Measurements from ENCODE around the gene TUT1. TPM values are rescaled to one million over a fixed set of nuclear protein-coding genes. Genes with fewer than 3 reads are reported as not detected.

The TUT1 gene
- total RNA-seq, 2 experiments from 2014 or later: 22.2 to 25.0 TPM

DNA sequence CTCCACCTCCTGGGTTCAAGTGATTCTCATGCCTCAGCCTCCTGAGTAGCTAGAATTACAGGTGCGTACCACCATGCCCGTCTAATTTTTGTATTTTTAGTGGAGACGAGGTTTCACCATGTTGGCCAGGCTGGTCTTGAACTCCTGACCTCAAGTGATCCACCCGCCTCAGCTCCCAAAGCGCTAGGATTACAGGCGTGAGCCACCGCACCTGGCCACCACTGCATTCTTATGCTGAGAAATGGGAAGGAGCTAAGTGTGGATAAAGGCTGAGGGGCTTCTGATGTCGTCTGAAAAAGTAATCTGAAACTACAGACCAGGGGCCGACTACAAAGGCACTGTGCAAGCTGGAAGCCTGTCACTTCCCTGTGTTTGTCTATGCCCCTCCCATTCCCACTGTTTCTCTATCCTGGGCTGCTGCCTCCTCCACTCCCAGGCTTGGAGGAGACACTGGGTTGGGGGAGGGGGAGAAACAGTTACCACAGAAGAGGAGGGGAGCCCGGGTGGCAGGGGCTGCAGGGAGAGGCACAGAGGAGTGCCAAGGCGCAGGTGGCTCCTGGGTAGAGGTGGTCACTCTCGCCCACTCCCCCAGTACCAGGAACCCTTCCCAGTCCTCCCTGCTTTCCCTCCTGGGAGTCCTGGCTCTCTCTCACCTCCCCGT is 13.3 kb upstream of the TUT1 start:
- H3K4me3 Mint-ChIP-seq: no peak overlapping the region
- ChIA-PET CTCF (interaction anchor here (1.5 to 1.9 kb wide), 2 partner anchors 13 to 14 kb away, joined by 4 to 6 read pairs; partner anchors contain the start of gene TUT1), POLR2A (interaction anchor here (1.0 to 4.3 kb wide), 2 partner anchors 13 to 61 kb away, joined by 3 to 23 read pairs; partner anchors contain the start of genes C11orf98, CSKMT and TUT1)
- peaks cover 69% of the 10 kb centered on the region for H3K36me3 Mint-ChIP-seq (ENCODE audit: low read depth)
- ATAC-seq (no peak), DNase-seq (no peak)
- H3K27ac Mint-ChIP-seq: no peak overlapping the region
- no peaks in the 10 kb centered on the region for H3K27me3 Mint-ChIP-seq (ENCODE audit: low read depth)
- peaks cover 48% of the 10 kb centered on the region for H3K4me1 Mint-ChIP-seq (ENCODE audit: low read depth)
- no peaks in the 10 kb centered on the region for H3K9me3 Mint-ChIP-seq (ENCODE audit: insufficient read depth)

DNA sequence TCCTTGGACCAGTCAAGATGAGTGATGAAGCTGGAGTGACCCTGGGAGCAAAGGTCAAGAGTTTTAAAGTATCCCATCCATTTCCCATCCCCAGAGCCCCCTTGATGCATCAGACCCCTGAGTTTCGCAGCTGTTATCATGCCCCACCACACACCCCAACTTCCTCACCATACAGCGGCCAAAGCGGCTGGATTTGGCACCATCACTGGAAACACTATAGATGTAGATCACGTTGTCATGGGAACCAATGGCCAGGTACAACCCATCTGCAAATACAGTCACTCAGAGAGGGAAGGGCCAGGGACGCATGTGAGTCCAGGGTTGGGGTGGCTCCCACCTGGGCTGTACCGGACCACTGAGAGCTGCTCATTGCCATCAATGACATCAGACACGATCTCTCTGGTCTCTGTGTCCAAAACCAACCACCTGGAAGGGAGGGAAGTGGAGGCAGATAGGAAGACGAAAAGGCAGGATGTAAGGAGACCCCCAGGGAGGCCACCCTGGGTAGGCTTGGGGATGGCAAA is 12.5 kb upstream of the TUT1 start:
- no peaks in the 10 kb centered on the region for H3K9me3 Mint-ChIP-seq (ENCODE audit: insufficient read depth)
- DNase-seq: no peak
- ChIA-PET POLR2A (interaction anchor here (1.0 to 4.3 kb wide), 3 partner anchors 12 to 238 kb away, joined by 3 to 23 read pairs (median 6); partner anchors contain the start of genes C11orf98, CSKMT and TUT1), CTCF (interaction anchor here (1.0 to 1.9 kb wide), 3 partner anchors 11 to 15 kb away, joined by 3 to 6 read pairs (median 4); partner anchors contain the start of gene TUT1)
- H3K27ac Mint-ChIP-seq: peak overlapping the region; percentile 37
- H3K4me3 Mint-ChIP-seq: peak overlapping the region; percentile 34
- H3K36me3 Mint-ChIP-seq (ENCODE audit: low read depth): peaks cover 69% of the 10 kb centered on the region
- H3K4me1 Mint-ChIP-seq (ENCODE audit: low read depth): peaks cover 48% of the 10 kb centered on the region
- H3K27me3 Mint-ChIP-seq (ENCODE audit: low read depth): no peaks in the 10 kb centered on the region
- no peak for ATAC-seq

DNA sequence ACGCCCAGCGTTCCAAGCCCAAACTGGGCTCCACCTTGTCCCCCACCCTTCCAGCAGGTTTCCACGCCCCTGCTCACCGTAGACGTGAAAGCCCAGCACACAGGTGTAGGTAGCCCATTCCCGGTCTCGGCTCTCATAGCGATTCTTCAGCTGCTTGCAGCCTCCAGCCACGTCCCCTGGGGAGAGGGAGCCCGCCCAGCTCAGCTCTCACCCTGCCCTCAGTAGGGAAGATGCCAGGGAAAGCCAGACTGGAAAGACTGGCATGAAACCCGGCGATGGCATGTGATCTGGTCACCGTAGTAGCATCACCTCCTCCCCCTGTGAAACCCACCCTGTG is 11.7 kb upstream of the TUT1 start:
- CTCF ChIA-PET: interaction anchor here (1.0 to 1.9 kb wide), 3 partner anchors 10 to 16 kb away, joined by 3 to 6 read pairs (median 4); partner anchors contain the start of gene TUT1
- peaks cover 49% of the 10 kb centered on the region for H3K4me1 Mint-ChIP-seq (ENCODE audit: low read depth)
- no peak for DNase-seq

DNA sequence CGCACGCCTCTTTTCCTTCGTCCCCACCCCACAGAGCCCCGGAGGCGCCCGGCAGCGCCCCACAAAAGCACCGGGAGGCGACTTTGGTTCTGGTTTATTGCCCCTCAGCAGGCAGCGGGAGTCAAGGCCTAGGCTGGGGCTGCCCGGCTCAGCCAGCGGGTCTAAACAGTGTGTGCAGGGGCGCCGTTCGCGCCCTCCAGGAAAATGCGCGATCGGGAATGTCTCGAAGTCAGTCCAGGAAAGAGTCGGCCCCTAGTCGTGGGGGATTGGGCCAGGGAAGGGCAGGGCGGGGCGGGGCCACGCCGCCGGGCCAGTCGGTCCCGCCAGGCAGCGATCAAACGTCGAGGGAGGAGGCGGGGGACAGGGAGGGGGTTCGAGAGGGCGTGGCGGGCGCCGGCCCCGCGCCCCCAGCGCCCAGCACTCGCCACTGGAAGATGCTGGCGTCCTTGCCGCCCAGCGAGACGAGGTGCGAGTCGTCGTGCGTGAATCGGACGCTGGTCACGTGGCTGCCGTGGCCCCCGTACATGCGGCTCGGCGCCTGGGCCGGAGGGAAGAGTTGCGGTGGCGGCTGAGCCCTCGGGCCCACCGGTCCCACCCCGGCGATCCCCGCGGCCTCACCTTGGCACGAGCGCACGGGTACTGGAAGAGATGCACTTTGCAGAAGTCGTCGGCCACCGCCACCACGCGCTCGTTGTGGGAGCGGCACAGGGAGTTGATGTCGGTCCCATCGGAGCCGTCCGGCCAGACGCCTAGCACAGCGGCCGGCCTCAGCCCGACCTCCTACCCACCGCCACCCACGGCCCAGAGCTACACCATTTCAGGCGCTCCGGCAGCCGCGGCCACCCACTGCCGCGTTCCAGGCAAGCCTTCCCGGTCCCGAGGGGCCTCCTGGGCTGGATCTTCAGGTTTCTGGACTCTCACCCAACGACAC is 11.1 kb upstream of the TUT1 start:
- Mint-ChIP-seq H3K4me3 (peak overlapping the region; percentile 89), H3K36me3 (ENCODE audit: low read depth) (peaks cover 72% of the 10 kb centered on the region), H3K27me3 (ENCODE audit: low read depth) (no peaks in the 10 kb centered on the region), H3K27ac (peak overlapping the region; percentile 88), H3K9me3 (ENCODE audit: insufficient read depth) (no peaks in the 10 kb centered on the region), H3K4me1 (ENCODE audit: low read depth) (peaks cover 49% of the 10 kb centered on the region)
- ChIA-PET CTCF (interaction anchor here (0.7 to 3.1 kb wide), 15 partner anchors 9 to 207 kb away, joined by 3 to 51 read pairs (median 4); partner anchors contain the start of genes B3GAT3, EML3, HNRNPUL2 and ROM1), POLR2A (interaction anchor here (0.9 to 4.4 kb wide), 12 partner anchors 8 to 239 kb away, joined by 3 to 69 read pairs (median 6); partner anchors contain the start of genes C11orf98, CSKMT, EEF1G and HNRNPUL2)
- ATAC-seq (no peak), DNase-seq (peak; percentile 35)

More for the DNA sequence above, 11.7 kb upstream of the TUT1 start:
- POLR2A ChIA-PET: interaction anchor here (1.8 to 4.4 kb wide), 3 partner anchors 11 to 238 kb away, joined by 6 to 23 read pairs (median 23); partner anchors contain the start of genes C11orf98, CSKMT and TUT1
- H3K36me3 Mint-ChIP-seq (ENCODE audit: low read depth): peaks cover 72% of the 10 kb centered on the region
- ATAC-seq: no peak
- peak overlapping the region; percentile 41 for H3K27ac Mint-ChIP-seq
- no peaks in the 10 kb centered on the region for H3K27me3 Mint-ChIP-seq (ENCODE audit: low read depth)
- H3K9me3 Mint-ChIP-seq (ENCODE audit: insufficient read depth): no peaks in the 10 kb centered on the region
- peak overlapping the region; percentile 34 for H3K4me3 Mint-ChIP-seq

DNA sequence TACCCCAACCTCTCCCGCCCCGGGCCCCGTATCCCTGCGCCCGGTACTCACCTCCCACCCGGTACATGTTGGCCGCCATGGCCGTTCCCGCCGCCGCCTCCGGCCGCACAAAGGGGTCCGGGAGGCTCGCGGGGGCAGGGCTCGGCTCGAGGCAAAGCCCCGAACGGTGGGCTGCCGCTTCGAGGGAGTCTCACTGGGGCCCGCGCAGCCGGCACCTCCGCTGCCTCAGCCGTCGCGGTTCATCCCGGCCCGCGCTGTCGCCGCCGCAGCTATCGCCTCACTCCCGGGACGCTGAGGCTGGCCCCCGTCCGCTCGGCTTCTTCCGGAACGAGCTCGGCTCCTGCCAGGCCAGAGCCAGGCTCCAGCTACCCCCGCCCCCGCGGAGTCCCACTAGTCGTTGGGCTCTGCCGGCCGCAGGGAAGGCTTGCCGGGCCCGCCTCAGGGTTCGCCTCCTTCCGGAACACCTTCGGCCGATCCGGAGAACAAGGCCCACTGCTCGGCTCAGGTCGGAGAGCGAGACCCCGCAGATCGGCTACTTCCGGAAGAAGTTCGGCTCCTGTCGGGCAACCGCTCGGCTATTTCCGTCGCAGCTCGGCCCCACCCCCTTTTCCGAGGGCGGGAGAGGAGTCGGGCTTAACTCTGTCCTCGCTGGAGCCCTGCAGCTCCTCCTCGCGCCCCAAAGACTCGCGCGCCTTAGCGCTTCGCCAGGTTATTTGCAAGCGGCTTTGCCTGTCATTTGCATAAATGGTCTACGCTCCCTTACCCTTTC is 10.2 kb upstream of the TUT1 start, which contains the start of gene MTA2:
Gene MTA2 (minus strand): TSS at position 494 of the 769 bp plus-strand sequence. CDS start 415 bp downstream, at position 79.
- peaks cover 52% of the 10 kb centered on the region for H3K4me1 Mint-ChIP-seq (ENCODE audit: low read depth)
- POLR2A ChIA-PET: interaction anchor here (0.5 to 4.4 kb wide), 12 partner anchors 9 to 239 kb away, joined by 3 to 69 read pairs (median 5); partner anchors contain the start of genes C11orf98, CSKMT, EEF1G and HNRNPUL2
- H3K9me3 Mint-ChIP-seq (ENCODE audit: insufficient read depth): no peaks in the 10 kb centered on the region
- peak within 1 kb of the TSS; percentile 88 for H3K27ac Mint-ChIP-seq
- CTCF ChIA-PET: interaction anchor here (0.7 to 3.1 kb wide), 16 partner anchors 10 to 206 kb away, joined by 3 to 51 read pairs (median 4); partner anchors contain the start of genes B3GAT3, EML3, HNRNPUL2 and ROM1
- peak; percentile 100 for DNase-seq
- ATAC-seq: peak; percentile 88
- H3K4me3 Mint-ChIP-seq: peak within 1 kb of the TSS; percentile 89
- H3K36me3 Mint-ChIP-seq (ENCODE audit: low read depth): peaks cover 75% of the 10 kb centered on the region
- H3K27me3 Mint-ChIP-seq (ENCODE audit: low read depth): no peaks in the 10 kb centered on the region

GRCh38 chr11:62601122-62601371 is 9.7 kb upstream of the TUT1 start:
- no peak for DNase-seq
- peak overlapping the region; percentile 88 for H3K27ac Mint-ChIP-seq
- peak; percentile 15 for ATAC-seq

DNA sequence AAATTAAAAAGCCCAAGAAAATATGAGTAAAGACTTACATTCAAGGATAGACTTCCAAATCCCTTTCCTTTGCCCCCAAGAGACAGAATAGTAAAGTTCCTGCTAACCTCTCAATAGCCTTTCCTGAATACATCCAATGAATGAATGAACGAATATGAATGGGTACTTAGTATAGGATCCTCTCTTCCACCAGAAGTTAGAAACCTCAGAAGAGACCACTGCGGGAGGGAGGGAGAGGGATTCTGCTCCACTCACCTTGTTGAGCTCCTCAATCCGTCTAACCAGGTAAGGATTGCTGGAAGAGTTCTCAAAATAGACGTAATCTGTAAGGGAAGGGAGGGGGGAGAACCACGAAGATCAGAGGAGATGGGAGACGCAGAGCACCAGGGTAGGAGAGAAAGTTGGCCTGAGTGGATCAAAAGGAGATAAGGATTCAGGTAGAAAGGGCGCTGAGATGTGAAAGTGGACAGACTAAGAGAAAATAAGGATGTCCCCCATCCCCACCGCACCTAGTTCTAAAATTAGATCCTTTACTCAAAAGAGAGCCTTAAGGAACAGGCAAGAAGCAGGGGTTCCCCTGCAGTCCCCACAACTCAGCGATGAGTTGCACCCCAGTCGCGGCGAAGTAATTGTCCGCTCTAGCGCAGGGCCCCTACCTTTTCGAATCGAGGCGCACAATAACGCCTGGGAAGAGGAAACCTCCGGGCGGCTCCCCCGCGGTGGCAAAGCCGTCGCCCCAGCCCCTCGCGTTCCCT is 9.2 kb upstream of the TUT1 start:
- ChIA-PET POLR2A (interaction anchor here (0.6 to 4.4 kb wide), 12 partner anchors 9 to 280 kb away, joined by 3 to 69 read pairs (median 10); partner anchors contain the start of genes B3GAT3, C11orf98, CSKMT and EEF1G), CTCF (interaction anchor here (0.7 to 3.1 kb wide), 8 partner anchors 9 to 96 kb away, joined by 3 to 51 read pairs (median 4); partner anchors contain the start of genes C11orf98, CSKMT and TUT1)
- peak overlapping the region; percentile 89 for H3K4me3 Mint-ChIP-seq
- ATAC-seq (no peak), DNase-seq (no peak)
- H3K9me3 Mint-ChIP-seq (ENCODE audit: insufficient read depth): no peaks in the 10 kb centered on the region
- H3K36me3 Mint-ChIP-seq (ENCODE audit: low read depth): peaks cover 76% of the 10 kb centered on the region
- H3K27ac Mint-ChIP-seq: peak overlapping the region; percentile 88
- peaks cover 56% of the 10 kb centered on the region for H3K4me1 Mint-ChIP-seq (ENCODE audit: low read depth)
- no peaks in the 10 kb centered on the region for H3K27me3 Mint-ChIP-seq (ENCODE audit: low read depth)

More at GRCh38 chr11:62601122-62601371, 9.7 kb upstream of the TUT1 start:
- Mint-ChIP-seq H3K9me3 (ENCODE audit: insufficient read depth) (no peaks in the 10 kb centered on the region), H3K36me3 (ENCODE audit: low read depth) (peaks cover 75% of the 10 kb centered on the region), H3K4me1 (ENCODE audit: low read depth) (peaks cover 54% of the 10 kb centered on the region), H3K4me3 (peak overlapping the region; percentile 89), H3K27me3 (ENCODE audit: low read depth) (no peaks in the 10 kb centered on the region)
- CTCF ChIA-PET: interaction anchor here (1.0 to 3.1 kb wide), 12 partner anchors 9 to 176 kb away, joined by 3 to 51 read pairs (median 4); partner anchors contain the start of genes B3GAT3, C11orf98, CSKMT and EML3
- POLR2A ChIA-PET: interaction anchor here (0.6 to 4.4 kb wide), 13 partner anchors 9 to 280 kb away, joined by 3 to 69 read pairs (median 3); partner anchors contain the start of genes B3GAT3, C11orf98, CSKMT and EEF1G

DNA sequence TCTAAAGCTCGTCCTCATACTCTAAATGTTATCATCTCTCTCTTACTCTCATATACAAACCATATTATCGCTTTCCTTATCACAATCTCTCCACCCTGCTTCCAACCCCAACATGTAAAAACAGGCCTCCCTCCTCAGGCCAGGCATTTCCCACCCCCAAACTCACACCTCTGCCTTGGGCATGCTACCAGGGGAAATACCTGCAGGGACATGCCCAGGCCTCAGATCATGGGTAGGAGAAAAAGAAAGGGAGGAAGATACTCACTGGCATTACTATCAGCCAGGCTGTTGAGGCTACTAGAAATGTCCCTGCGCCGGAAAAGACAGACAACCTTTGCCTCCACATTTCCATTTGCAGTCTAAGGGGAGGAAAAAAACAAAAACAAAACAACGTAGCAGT is 8.6 kb upstream of the TUT1 start:
- Mint-ChIP-seq H3K9me3 (ENCODE audit: insufficient read depth) (no peaks in the 10 kb centered on the region), H3K4me1 (ENCODE audit: low read depth) (peaks cover 58% of the 10 kb centered on the region), H3K27ac (peak overlapping the region; percentile 88), H3K4me3 (peak overlapping the region; percentile 89), H3K27me3 (ENCODE audit: low read depth) (no peaks in the 10 kb centered on the region), H3K36me3 (ENCODE audit: low read depth) (peaks cover 76% of the 10 kb centered on the region)
- no peak for ATAC-seq
- CTCF ChIA-PET: interaction anchor here (0.7 to 3.1 kb wide), 10 partner anchors 8 to 175 kb away, joined by 3 to 51 read pairs (median 4); partner anchors contain the start of genes C11orf98, CSKMT, LBHD1 and TUT1
- POLR2A ChIA-PET: interaction anchor here (0.6 to 4.4 kb wide), 11 partner anchors 8 to 241 kb away, joined by 3 to 69 read pairs (median 6); partner anchors contain the start of genes B3GAT3, C11orf98, CSKMT and EML3
- no peak for DNase-seq

GRCh38 chr11:62599069-62599696 is 7.9 kb upstream of the TUT1 start:
- Mint-ChIP-seq H3K27ac (peak overlapping the region; percentile 88), H3K4me3 (peak overlapping the region; percentile 89), H3K27me3 (ENCODE audit: low read depth) (no peaks in the 10 kb centered on the region), H3K4me1 (ENCODE audit: low read depth) (peaks cover 62% of the 10 kb centered on the region), H3K9me3 (ENCODE audit: insufficient read depth) (no peaks in the 10 kb centered on the region), H3K36me3 (ENCODE audit: low read depth) (peaks cover 82% of the 10 kb centered on the region)
- ChIA-PET CTCF (interaction anchor here (0.7 to 3.1 kb wide), 10 partner anchors 7 to 187 kb away, joined by 3 to 51 read pairs (median 4); partner anchors contain the start of genes C11orf98, CSKMT, LBHD1 and TUT1), POLR2A (interaction anchor here (0.6 to 4.4 kb wide), 13 partner anchors 7 to 1681 kb away, joined by 3 to 69 read pairs (median 5); partner anchors contain the start of genes B3GAT3, C11orf98, CSKMT and EML3)
- ATAC-seq: peak; percentile 78
- peak; percentile 99 for DNase-seq

All from activated CD8-positive, alpha-beta T cell treated with anti-CD3 and anti-CD28 coated beads, Interleukin-2, amount 10 ng/mL, durations not matched to agents 7 days and 5 days (primary cell).